Panc1 (cell line): Measurements from ENCODE around the gene IL6. TPM values are rescaled to one million over a fixed set of nuclear protein-coding genes. Genes with fewer than 3 reads are reported as not detected.

Source experiments
- ATAC-seq: fragments of 200-7000 bp; cut with Tn5 transposase; 2 replicates; pipeline ENCODE4 v1.9.1; 2020; ENCODE audit warnings: mild to moderate bottlenecking, moderate library complexity
- BruUV-seq: library from RNA; stranded (reverse); fragments of 400-500 nt; replicated peaks from 2 replicates; lab custom pipeline; 2021; lab: Mats Ljungman, UMichigan
- CTCF ChIA-PET: fragments of 300-600 bp; sonication (Branson Sonifier 250); formaldehyde crosslinking; loops from one replicate; lab custom pipeline; 2022; ENCODE audit warnings: antibody characterized with exemption; lab: Charles Lee
- POLR2A ChIA-PET: fragments of 300-600 bp; sonication (Branson Sonifier 250); formaldehyde crosslinking; loops from one replicate; lab custom pipeline; 2022; ENCODE audit warnings: antibody characterized with exemption; lab: Charles Lee
- DNase-seq: peaks from one replicate; pipeline ENCODE4 v3.0.0-alpha.2; 2010; ENCODE audit warnings: low read depth, low spot score
- H3K27ac ChIP-seq: 2 replicates; pipeline ENCODE4 v1.5.1; 2011; ENCODE audit warnings: mild to moderate bottlenecking, low read length, inconsistent platforms
- H3K27me3 ChIP-seq: fragments of 200-500 bp; sonication (Bioruptor generic); 2 replicates; pipeline ENCODE4 v1.6.0; 2014; ENCODE audit warnings: low read length, inconsistent platforms; ENCODE audit not compliant: control insufficient read depth, insufficient read depth
- H3K36me3 ChIP-seq: fragments of 200-500 bp; sonication (Bioruptor generic); 2 replicates; pipeline ENCODE4 v1.5.1; 2014; ENCODE audit warnings: inconsistent platforms, mild to moderate bottlenecking, low read length, moderate library complexity; ENCODE audit not compliant: control insufficient read depth, insufficient read depth
- H3K4me1 ChIP-seq: 2 replicates; pipeline ENCODE4 v1.5.1; 2011; ENCODE audit warnings: inconsistent platforms, mild to moderate bottlenecking, low read length, moderate library complexity; ENCODE audit not compliant: control insufficient read depth, insufficient read depth
- H3K4me3 ChIP-seq, 2 experiments: 2 replicates each; pipeline ENCODE4 v1.5.1; 2011 to 2012; ENCODE audit warnings: low read depth in 2 of 2, low read length in 2 of 2, mild to moderate bottlenecking in 2 of 2, inconsistent platforms in 1 of 2, moderate library complexity in 1 of 2
- H3K9me3 ChIP-seq: fragments of 200-500 bp; sonication (Bioruptor generic); 2 replicates; pipeline ENCODE4 v1.5.1; 2014; ENCODE audit warnings: low read depth, mild to moderate bottlenecking, inconsistent platforms, low read length, moderate library complexity; ENCODE audit not compliant: control insufficient read depth, insufficient read depth
- CTCF ChIP-seq: fragments of 450-650 bp; IDR thresholded peaks from 2 replicates; pipeline ENCODE4 v1.5.1; 2017; ENCODE audit warnings: mild to moderate bottlenecking
- POLR2AphosphoS5 ChIP-seq: IDR thresholded peaks from 2 replicates; pipeline ENCODE4 v1.6.1; 2012; ENCODE audit warnings: mild to moderate bottlenecking, low read depth, low read length, moderate library complexity
- SIN3A ChIP-seq: IDR thresholded peaks from 2 replicates; pipeline ENCODE4 v1.6.1; 2012; ENCODE audit warnings: low read depth, mild to moderate bottlenecking, low read length, moderate library complexity, borderline replicate concordance; ENCODE audit not compliant: insufficient read depth
- TCF7L2 ChIP-seq: IDR thresholded peaks from 2 replicates; pipeline ENCODE4 v1.6.1; 2011; ENCODE audit warnings: mild to moderate bottlenecking, low read depth, low read length, inconsistent platforms
- in situ Hi-C: cut with HindIII; loops from 2 replicates; pipeline ENCODE4 v1.10.0; 2016; ENCODE audit warnings: low sequenced_read_pairs, low pct_unique_long_range_greater_than_20kb
- intact Hi-C: fragments of 100-400 bp; cut with micrococcal nuclease; formaldehyde crosslinking; loops from one replicate; pipeline ENCODE4 v1.10.0; 2022; ENCODE audit not compliant: unreplicated experiment
- total RNA-seq: library from RNA; stranded (reverse); gene quantifications from one replicate; pipeline ENCODE4 v1.2.1, GENCODE V29; 2021; ENCODE audit not compliant: unreplicated experiment
- TF ChIP-seq, protein P1 (sequence below), 2 experiments: IDR thresholded peaks; 2 replicates each; pipeline ENCODE4 v1.6.1; 2011 to 2012; ENCODE audit warnings: low read depth in 2 of 2, control low read depth in 1 of 2, low read length in 1 of 2, mild to moderate bottlenecking in 1 of 2, moderate library complexity in 1 of 2; ENCODE audit not compliant: insufficient read depth in 1 of 2

The IL6 gene
- total RNA-seq, 1 experiment from 2014 or later = not detected

- intact Hi-C loops = no loop called here
- Histone ChIP-seq H3K27ac (no peak overlapping the region), H3K4me1 (no peaks in the 10 kb centered on the region), H3K36me3 (no peaks in the 10 kb centered on the region), H3K27me3 (no peaks in the 10 kb centered on the region), H3K9me3 (no peaks in the 10 kb centered on the region), H3K4me3 (no peak overlapping the region)
- ChIA-PET CTCF (interaction anchor here (0.7 kb wide), 1 partner anchor 112 kb away, joined by 5 read pairs; no protein-coding TSS in a partner anchor), POLR2A (interaction anchor here (0.6 to 0.7 kb wide), 2 partner anchors 492 to 970 kb away, joined by 12 to 17 read pairs; no protein-coding TSS in a partner anchor)
- DNase-seq (no peak), ATAC-seq (no peak)
- TF ChIP-seq POLR2AphosphoS5 (no peak), CTCF (no peak), SIN3A (no peak), TCF7L2 (no peak)
- TF ChIP-seq, protein P1, sequence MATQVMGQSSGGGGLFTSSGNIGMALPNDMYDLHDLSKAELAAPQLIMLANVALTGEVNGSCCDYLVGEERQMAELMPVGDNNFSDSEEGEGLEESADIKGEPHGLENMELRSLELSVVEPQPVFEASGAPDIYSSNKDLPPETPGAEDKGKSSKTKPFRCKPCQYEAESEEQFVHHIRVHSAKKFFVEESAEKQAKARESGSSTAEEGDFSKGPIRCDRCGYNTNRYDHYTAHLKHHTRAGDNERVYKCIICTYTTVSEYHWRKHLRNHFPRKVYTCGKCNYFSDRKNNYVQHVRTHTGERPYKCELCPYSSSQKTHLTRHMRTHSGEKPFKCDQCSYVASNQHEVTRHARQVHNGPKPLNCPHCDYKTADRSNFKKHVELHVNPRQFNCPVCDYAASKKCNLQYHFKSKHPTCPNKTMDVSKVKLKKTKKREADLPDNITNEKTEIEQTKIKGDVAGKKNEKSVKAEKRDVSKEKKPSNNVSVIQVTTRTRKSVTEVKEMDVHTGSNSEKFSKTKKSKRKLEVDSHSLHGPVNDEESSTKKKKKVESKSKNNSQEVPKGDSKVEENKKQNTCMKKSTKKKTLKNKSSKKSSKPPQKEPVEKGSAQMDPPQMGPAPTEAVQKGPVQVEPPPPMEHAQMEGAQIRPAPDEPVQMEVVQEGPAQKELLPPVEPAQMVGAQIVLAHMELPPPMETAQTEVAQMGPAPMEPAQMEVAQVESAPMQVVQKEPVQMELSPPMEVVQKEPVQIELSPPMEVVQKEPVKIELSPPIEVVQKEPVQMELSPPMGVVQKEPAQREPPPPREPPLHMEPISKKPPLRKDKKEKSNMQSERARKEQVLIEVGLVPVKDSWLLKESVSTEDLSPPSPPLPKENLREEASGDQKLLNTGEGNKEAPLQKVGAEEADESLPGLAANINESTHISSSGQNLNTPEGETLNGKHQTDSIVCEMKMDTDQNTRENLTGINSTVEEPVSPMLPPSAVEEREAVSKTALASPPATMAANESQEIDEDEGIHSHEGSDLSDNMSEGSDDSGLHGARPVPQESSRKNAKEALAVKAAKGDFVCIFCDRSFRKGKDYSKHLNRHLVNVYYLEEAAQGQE (IDR thresholded peaks at IDR 0.05; ENCODE audit: insufficient read depth in 1 of 2, low read depth in 2 of 2, low read length in 1 of 2) = no peak
- in situ Hi-C loops = no loop called here
- BruUV-seq = no TSS peak
Measured at GRCh38 chr7:22697876-22698606, 29.0 kb upstream of the IL6 start.

- H3K4me1 ChIP-seq = no peaks in the 10 kb centered on the region
- H3K4me3 ChIP-seq = no peak overlapping the region
- TF ChIP-seq SIN3A = no peak
- TF ChIP-seq, protein P1 (IDR thresholded peaks at IDR 0.05; ENCODE audit: insufficient read depth in 1 of 2, low read depth in 2 of 2, low read length in 1 of 2) = no peak
- TF ChIP-seq POLR2AphosphoS5 = no peak
- TF ChIP-seq CTCF = no peak
- no peak for TF ChIP-seq TCF7L2
- H3K9me3 ChIP-seq = no peaks in the 10 kb centered on the region
- ChIA-PET POLR2A (no interaction called here), CTCF (interaction anchor here (0.9 kb wide), 1 partner anchor 26 kb away, joined by 3 read pairs; no protein-coding TSS in a partner anchor)
- no peaks in the 10 kb centered on the region for H3K27me3 ChIP-seq
- ATAC-seq (no peak), DNase-seq (no peak)
- no peaks in the 10 kb centered on the region for H3K36me3 ChIP-seq
- H3K27ac ChIP-seq = no peak overlapping the region
- in situ Hi-C loops = no loop called here
- intact Hi-C loops = no loop called here
- no TSS peak for BruUV-seq
Measured at GRCh38 chr7:22698767-22699166, 28.2 kb upstream of the IL6 start.
